Activated CD8-positive, alpha-beta memory T cell treated with anti-CD3 and anti-CD28 coated beads, Interleukin-2, amount 50 U/mL, for 24 hours (primary cell): ENCODE data around the gene MEX3B.
"Not testable (repeated sequence)": the region's sequence is repeated elsewhere in the genome, so short reads cannot be mapped to it uniquely, and the experiment has no call there.

Source experiments
- DNase-seq: peaks from one replicate; pipeline ENCODE4 v3.0.0-alpha.2; 2020; ENCODE audit errors: extremely low read depth

The MEX3B gene

DNA sequence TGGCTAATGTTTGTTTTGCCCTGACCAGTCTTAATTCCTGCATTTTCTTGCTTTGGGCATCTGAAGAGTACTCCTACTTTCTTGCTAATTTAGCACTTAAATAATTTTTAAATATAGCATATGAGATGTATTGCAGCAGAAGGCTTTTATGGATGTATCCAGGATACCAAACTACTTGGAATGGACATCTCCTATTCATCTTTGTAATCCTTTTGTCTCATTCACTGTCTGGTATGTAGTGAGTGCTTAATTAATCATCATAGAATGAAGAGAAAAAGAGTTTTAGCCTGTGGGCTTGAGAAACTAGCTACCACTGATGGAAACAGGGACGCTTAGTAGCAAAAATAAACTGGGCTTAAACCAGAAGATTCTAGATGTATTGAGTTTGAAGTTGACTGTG is 40.6 kb downstream of the MEX3B start:
- no peak for DNase-seq

- DNase-seq = no peak
Measured at GRCh38 chr15:82003916-82004315, 41.9 kb downstream of the MEX3B start.

- DNase-seq = not testable (repeated sequence)
Measured at GRCh38 chr15:81995081-81995480, 50.7 kb downstream of the MEX3B start.

DNA sequence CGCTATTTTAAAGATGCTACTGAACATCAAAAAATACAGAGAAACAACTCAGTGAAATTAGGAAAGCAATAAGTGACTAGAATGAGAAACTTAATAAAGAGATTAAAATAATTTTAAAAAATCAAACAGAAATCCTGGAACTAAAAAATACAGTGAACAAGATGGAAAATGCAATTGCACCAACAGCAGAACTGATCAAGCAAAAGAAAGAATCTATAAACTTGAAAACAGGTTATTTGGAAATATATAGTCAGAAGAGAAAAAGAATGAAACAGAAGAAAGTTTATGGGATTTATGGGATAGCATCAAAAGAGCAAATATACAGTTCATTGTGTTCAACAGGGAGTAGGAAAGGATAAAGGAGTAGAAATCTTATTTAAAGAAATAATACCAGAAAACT is 53.3 kb downstream of the MEX3B start:
- DNase-seq = no peak
